ENCODE results near the gene SERGEF. TPM values are rescaled to one million over a fixed set of nuclear protein-coding genes. Genes with fewer than 3 reads are reported as not detected.

SERGEF gene
- total and polyA plus RNA-seq, 4 donors, result 12.0 to 17.9 (median 13.4) TPM

- H3K4me1 ChIP-seq (ENCODE audit: control insufficient read depth in 4 of 4, insufficient read depth in 4 of 4, low read length in 3 of 4), result peaks cover 2 to 12% (median 9%) of the 10 kb centered on the region in 4 donors
- WGBS, result 87% methylated on average over 13 of the region's 13 CpGs
- no peak for DNase-seq (ENCODE audit: low spot score)
These were observed 247.3 kb downstream of the SERGEF start for GRCh38 chr11:17765356-17766072.

More at GRCh38 chr11:17765356-17766072, 247.3 kb downstream of the SERGEF start:
- TF ChIP-seq FOXA1 (IDR thresholded peaks at IDR 0.05) (no peak), HNF4A (conservative IDR thresholded peaks at IDR 0.05) (no peak), RAD21 (IDR thresholded peaks at IDR 0.05) (no peak), NR2F2 (IDR thresholded peaks at IDR 0.05) (no peak), JUND (IDR thresholded peaks at IDR 0.05) (no peak), HNF4G (IDR thresholded peaks at IDR 0.05) (no peak), REST (IDR thresholded peaks at IDR 0.05) (no peak), GABPA (IDR thresholded peaks at IDR 0.05 in 1 of 2, conservative IDR thresholded peaks at IDR 0.05 in 1 of 2) (no peak), ZBTB33 (IDR thresholded peaks at IDR 0.05) (no peak), ATF3 (IDR thresholded peaks at IDR 0.05) (no peak)
- TF ChIP-seq, protein P1, sequence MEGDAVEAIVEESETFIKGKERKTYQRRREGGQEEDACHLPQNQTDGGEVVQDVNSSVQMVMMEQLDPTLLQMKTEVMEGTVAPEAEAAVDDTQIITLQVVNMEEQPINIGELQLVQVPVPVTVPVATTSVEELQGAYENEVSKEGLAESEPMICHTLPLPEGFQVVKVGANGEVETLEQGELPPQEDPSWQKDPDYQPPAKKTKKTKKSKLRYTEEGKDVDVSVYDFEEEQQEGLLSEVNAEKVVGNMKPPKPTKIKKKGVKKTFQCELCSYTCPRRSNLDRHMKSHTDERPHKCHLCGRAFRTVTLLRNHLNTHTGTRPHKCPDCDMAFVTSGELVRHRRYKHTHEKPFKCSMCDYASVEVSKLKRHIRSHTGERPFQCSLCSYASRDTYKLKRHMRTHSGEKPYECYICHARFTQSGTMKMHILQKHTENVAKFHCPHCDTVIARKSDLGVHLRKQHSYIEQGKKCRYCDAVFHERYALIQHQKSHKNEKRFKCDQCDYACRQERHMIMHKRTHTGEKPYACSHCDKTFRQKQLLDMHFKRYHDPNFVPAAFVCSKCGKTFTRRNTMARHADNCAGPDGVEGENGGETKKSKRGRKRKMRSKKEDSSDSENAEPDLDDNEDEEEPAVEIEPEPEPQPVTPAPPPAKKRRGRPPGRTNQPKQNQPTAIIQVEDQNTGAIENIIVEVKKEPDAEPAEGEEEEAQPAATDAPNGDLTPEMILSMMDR (IDR thresholded peaks at IDR 0.05; ENCODE audit: low read depth, low read length, missing input control), result no peak
- Histone ChIP-seq H3K27ac (ENCODE audit: low read depth in 1 of 2, low read length in 2 of 2) (no peak overlapping the region), H3K9ac (ENCODE audit: low read depth in 1 of 2, low read length in 2 of 2) (no peak overlapping the region), H3K4me3 (ENCODE audit: low read depth in 1 of 3, low read length in 3 of 3) (no peak overlapping the region), H3K27me3 (ENCODE audit: control insufficient read depth in 4 of 4, insufficient read depth in 4 of 4, low read length in 3 of 4) (no peaks in the 10 kb centered on the region), H3K36me3 (ENCODE audit: control insufficient read depth in 4 of 4, insufficient read depth in 3 of 4, low read depth in 1 of 4, low read length in 3 of 4) (no peaks in the 10 kb centered on the region), H3K9me3 (ENCODE audit: control insufficient read depth in 4 of 4, low read length in 3 of 4) (no peaks in the 10 kb centered on the region)
